Keratinocyte (primary cell): ENCODE measurements around the gene L1CAM. TPM values are rescaled to one million over a fixed set of nuclear protein-coding genes. Genes with fewer than 3 reads are reported as not detected.
"Not testable (repeated sequence)": the region's sequence is repeated elsewhere in the genome, so short reads cannot be mapped to it uniquely, and the experiment has no call there.

Source experiments
- DNase-seq: peaks from one replicate; pipeline ENCODE4 v3.0.0-alpha.2; 2011; ENCODE audit warnings: low read depth, missing footprints, low spot score
- FAIRE-seq: peaks from 2 replicates; lab custom pipeline; 2011; peaks lifted over from hg19 to GRCh38; lab: Jason Lieb, UNC
- H2AFZ ChIP-seq: 2 replicates; pipeline ENCODE4 v1.6.0; 2012; ENCODE audit warnings: low read length, control low read depth, inconsistent platforms; ENCODE audit not compliant: control insufficient read depth
- H3K27ac ChIP-seq: 2 replicates; pipeline ENCODE4 v1.5.1; 2011; ENCODE audit warnings: low read length; ENCODE audit not compliant: control insufficient read depth, insufficient read depth
- H3K27me3 ChIP-seq: 3 replicates; pipeline ENCODE4 v1.6.0; 2011; ENCODE audit warnings: low read length; ENCODE audit not compliant: control insufficient read depth, insufficient read depth; ENCODE audit errors: extremely low read depth
- H3K36me3 ChIP-seq, 2 experiments: 2 replicates in 1 of 2; 3 replicates in 1 of 2; pipeline ENCODE4 v1.5.1; 2011; ENCODE audit warnings: low read length in 2 of 2, mild to moderate bottlenecking in 1 of 2; ENCODE audit not compliant: control insufficient read depth in 2 of 2, insufficient read depth in 2 of 2; ENCODE audit errors: extremely low read depth in 1 of 2
- H3K4me1 ChIP-seq: 3 replicates; pipeline ENCODE4 v1.5.1; 2011; ENCODE audit warnings: low read length; ENCODE audit not compliant: control insufficient read depth, insufficient read depth; ENCODE audit errors: extremely low read depth
- H3K4me2 ChIP-seq: 3 replicates; pipeline ENCODE4 v1.6.0; 2011; ENCODE audit warnings: low read depth, low read length; ENCODE audit not compliant: control insufficient read depth, insufficient read depth; ENCODE audit errors: extremely low read depth
- H3K4me3 ChIP-seq, 3 experiments: fragments of 200-600 bp in 1 of 3; sonication (generic) in 1 of 3; 2 replicates in 2 of 3; 3 replicates in 1 of 3; pipeline ENCODE4 v1.5.1; 2011 to 2016; ENCODE audit warnings: low read length in 3 of 3, mild to moderate bottlenecking in 3 of 3, control low read depth in 2 of 3, inconsistent platforms in 1 of 3, low read depth in 1 of 3, mixed read lengths in 1 of 3, mixed run types in 1 of 3, moderate library complexity in 1 of 3; ENCODE audit not compliant: control insufficient read depth in 2 of 3, insufficient read depth in 2 of 3; ENCODE audit errors: extremely low read depth in 1 of 3
- H3K79me2 ChIP-seq: 2 replicates; pipeline ENCODE4 v1.6.0; 2012; ENCODE audit warnings: low read length; ENCODE audit not compliant: control insufficient read depth, insufficient read depth
- H3K9ac ChIP-seq: 3 replicates; pipeline ENCODE4 v1.6.0; 2011; ENCODE audit warnings: low read length; ENCODE audit not compliant: control insufficient read depth, insufficient read depth; ENCODE audit errors: extremely low read depth
- H3K9me1 ChIP-seq: 3 replicates; pipeline ENCODE4 v1.6.0; 2011; ENCODE audit warnings: low read length; ENCODE audit not compliant: control insufficient read depth, insufficient read depth; ENCODE audit errors: extremely low read depth
- H3K9me3 ChIP-seq: 2 replicates; pipeline ENCODE4 v1.5.1; 2012; ENCODE audit warnings: low read depth, low read length; ENCODE audit not compliant: control insufficient read depth
- H4K20me1 ChIP-seq: 3 replicates; pipeline ENCODE4 v1.6.0; 2011; ENCODE audit warnings: low read length; ENCODE audit not compliant: control insufficient read depth, insufficient read depth; ENCODE audit errors: extremely low read depth
- EZH2 ChIP-seq: IDR thresholded peaks from one replicate; pipeline ENCODE4 v1.6.1; 2012; ENCODE audit warnings: inconsistent platforms, mild to moderate bottlenecking, low read length, moderate library complexity
- dilution Hi-C: fragments of 300-500 bp; cut with MboI; formaldehyde crosslinking; loops from one replicate; pipeline ENCODE4 v1.7.0; 2020; ENCODE audit warnings: low sequenced_read_pairs; ENCODE audit not compliant: extremely low pct_ligation_motif_present
- polyA plus RNA-seq, 5 experiments: library from polyadenylated mRNA; depleted of rRNA in 3 of 5; stranded (reverse) in 3 of 5; stranded (forward) in 1 of 5; unstranded in 1 of 5; fragments of >200 nt; gene quantifications; 1 replicate in 1 of 5; 2 replicates in 3 of 5; 3 replicates in 1 of 5; pipeline versions ENCODE4 v1.2.1 to v1.2.3, GENCODE V29; 2011 to 2012; ENCODE audit warnings: missing spikeins in 2 of 5, low read depth in 1 of 5, low replicate concordance in 1 of 5
- TF ChIP-seq, protein P1 (sequence below), 3 experiments: IDR thresholded peaks in 1 of 3; conservative IDR thresholded peaks in 1 of 3; optimal IDR thresholded peaks in 1 of 3; 2 replicates in 2 of 3; 3 replicates in 1 of 3; pipeline versions ENCODE3 to v1.5.1; 2011; ENCODE audit warnings: low read length in 3 of 3, mild to moderate bottlenecking in 3 of 3, moderate library complexity in 2 of 3, control low read depth in 1 of 3, inconsistent platforms in 1 of 3; ENCODE audit not compliant: insufficient read depth in 2 of 3; ENCODE audit errors: extremely low read depth in 1 of 3

L1CAM gene
- polyA plus RNA-seq, 1 donor (not counting 4 experiments of a cell fraction or from before 2014, with no cell fraction given), result 18.2 TPM

DNA sequence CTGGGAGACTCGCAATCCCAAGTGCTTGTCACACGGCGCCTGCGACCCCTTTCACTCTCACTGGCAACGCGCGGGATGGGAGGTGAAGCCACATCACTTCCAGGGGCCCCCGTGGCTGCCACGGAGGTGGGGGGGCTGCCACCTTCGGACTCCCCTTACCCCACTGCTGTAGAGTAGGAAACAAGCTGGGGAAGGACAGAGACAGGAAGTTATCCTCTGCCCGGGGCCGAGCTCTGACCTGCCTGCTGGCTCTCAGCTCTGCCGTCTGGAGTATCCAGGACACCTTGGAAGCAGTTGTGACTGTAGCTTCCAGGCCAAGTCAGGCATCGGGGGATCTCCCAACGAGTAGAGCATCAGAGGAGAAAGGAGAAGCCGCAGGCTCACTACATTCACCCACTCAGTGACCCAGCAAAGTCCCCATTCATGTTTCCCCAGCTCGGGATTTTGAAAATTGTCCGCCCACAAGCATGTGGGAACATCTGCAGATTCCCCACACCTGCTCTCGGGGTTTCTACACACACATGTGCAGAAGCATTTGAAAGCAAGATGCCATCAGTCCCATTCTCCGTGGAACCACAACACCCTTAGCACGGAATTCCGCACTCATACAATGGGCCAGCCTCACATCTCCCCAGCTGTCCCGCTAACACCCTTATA, 66.5 kb downstream of the L1CAM start:
- TF ChIP-seq, protein P1, sequence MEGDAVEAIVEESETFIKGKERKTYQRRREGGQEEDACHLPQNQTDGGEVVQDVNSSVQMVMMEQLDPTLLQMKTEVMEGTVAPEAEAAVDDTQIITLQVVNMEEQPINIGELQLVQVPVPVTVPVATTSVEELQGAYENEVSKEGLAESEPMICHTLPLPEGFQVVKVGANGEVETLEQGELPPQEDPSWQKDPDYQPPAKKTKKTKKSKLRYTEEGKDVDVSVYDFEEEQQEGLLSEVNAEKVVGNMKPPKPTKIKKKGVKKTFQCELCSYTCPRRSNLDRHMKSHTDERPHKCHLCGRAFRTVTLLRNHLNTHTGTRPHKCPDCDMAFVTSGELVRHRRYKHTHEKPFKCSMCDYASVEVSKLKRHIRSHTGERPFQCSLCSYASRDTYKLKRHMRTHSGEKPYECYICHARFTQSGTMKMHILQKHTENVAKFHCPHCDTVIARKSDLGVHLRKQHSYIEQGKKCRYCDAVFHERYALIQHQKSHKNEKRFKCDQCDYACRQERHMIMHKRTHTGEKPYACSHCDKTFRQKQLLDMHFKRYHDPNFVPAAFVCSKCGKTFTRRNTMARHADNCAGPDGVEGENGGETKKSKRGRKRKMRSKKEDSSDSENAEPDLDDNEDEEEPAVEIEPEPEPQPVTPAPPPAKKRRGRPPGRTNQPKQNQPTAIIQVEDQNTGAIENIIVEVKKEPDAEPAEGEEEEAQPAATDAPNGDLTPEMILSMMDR (optimal IDR thresholded peaks at IDR 0.05 in 1 of 3, IDR thresholded peaks at IDR 0.05 in 1 of 3, conservative IDR thresholded peaks at IDR 0.05 in 1 of 3; ENCODE audit: extremely low read depth in 1 of 3, insufficient read depth in 2 of 3, low read length in 3 of 3), result no peak
- H3K4me1 ChIP-seq, result no peaks in the 10 kb centered on the region
- no peak for DNase-seq
- no peaks in the 10 kb centered on the region for H3K79me2 ChIP-seq
- no peak overlapping the region for H3K9ac ChIP-seq
- H3K36me3 ChIP-seq, result no peaks in the 10 kb centered on the region
- no peaks in the 10 kb centered on the region for H3K9me3 ChIP-seq
- dilution Hi-C loops, result no loop called here
- H3K4me2 ChIP-seq, result peak overlapping the region; percentile 2
- no peaks in the 10 kb centered on the region for H3K9me1 ChIP-seq
- FAIRE-seq, result no peak
- H3K27ac ChIP-seq, result no peak overlapping the region
- no peaks in the 10 kb centered on the region for H4K20me1 ChIP-seq
- H3K27me3 ChIP-seq, result peaks cover 7% of the 10 kb centered on the region
- no peak overlapping the region for H2AFZ ChIP-seq
- peak overlapping the region in 1 of 3 experiments; percentile 18 for H3K4me3 ChIP-seq

DNA sequence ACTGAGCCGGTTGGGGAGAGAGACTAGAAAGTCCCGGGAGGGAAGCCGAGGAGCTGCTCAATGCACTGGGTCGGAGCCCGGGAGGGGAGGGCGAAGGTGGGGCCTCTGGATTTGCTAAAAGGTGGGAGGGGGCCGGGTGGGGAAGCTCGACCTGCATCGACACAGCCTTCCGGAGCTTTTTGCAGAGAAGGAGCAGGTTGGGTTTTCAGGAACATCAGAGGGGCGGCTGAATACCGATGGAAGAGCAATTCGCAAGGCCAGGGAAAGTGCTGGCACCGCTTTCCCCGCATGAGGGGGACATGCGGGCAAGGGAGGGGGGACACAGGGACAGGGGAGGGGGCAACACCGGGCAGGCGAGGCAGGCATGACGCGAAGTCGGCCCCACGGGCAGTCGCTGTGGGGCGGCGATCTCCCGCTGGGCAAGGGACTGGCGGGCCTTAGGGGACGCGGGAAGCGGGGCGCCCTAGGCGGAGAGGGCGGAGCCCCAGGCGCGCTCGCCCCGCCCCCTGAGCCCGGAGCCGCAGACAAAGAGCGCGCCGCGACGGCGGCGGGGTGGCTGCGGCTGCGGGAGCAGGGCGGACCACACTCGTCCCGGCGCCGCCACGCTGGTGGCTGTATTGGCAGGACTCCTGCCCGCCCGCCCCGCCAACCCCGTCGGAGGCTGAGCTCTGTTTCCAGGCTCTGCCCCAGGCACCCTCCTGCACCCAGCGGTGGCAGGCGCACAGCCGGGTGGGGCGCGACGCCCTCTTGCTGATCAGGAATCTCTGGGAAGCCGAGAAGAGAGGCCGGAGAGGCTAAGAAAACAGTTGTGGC, 67.2 kb downstream of the L1CAM start:
- Histone ChIP-seq H3K9me3 (no peaks in the 10 kb centered on the region), H3K79me2 (no peaks in the 10 kb centered on the region), H3K4me2 (peak overlapping the region; percentile 2), H3K4me3 (peak overlapping the region; percentile 18 to 40 (median 20)), H3K9ac (no peak overlapping the region), H2AFZ (no peak overlapping the region), H3K27ac (no peak overlapping the region), H3K36me3 (no peaks in the 10 kb centered on the region), H4K20me1 (no peaks in the 10 kb centered on the region), H3K4me1 (no peaks in the 10 kb centered on the region), H3K27me3 (peaks cover 7% of the 10 kb centered on the region), H3K9me1 (no peaks in the 10 kb centered on the region)
- FAIRE-seq (no peak), DNase-seq (no peak)
- TF ChIP-seq, protein P1 (optimal IDR thresholded peaks at IDR 0.05 in 1 of 3, IDR thresholded peaks at IDR 0.05 in 1 of 3, conservative IDR thresholded peaks at IDR 0.05 in 1 of 3; ENCODE audit: extremely low read depth in 1 of 3, insufficient read depth in 2 of 3, low read length in 3 of 3), result no peak
- peak; percentile 10 for TF ChIP-seq EZH2
- dilution Hi-C loops, result no loop called here

DNA sequence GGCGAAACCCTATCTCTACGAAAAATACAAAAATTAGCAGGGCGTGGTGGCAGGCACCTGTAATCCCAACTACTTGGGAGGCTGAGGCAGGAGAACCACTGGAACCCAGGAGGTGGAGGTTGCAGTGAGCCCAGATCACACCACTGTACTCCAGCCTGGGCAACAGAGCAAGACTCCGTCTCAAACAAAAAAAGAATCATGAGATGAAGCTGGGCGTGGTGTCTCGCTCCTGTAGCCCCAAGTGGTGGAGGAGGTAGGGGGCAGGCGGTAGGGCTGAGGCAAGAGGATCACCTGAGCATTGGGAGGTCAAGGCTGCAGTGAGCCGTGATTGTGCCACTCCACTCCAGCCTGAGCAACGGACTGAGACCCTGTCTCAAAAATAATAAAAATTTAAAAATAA, 67.9 kb downstream of the L1CAM start:
- H3K9me1 ChIP-seq, H3K4me2 ChIP-seq, H3K27me3 ChIP-seq, H4K20me1 ChIP-seq, H3K9ac ChIP-seq, H3K79me2 ChIP-seq, H3K36me3 ChIP-seq, H3K4me1 ChIP-seq, H3K9me3 ChIP-seq, DNase-seq, H3K27ac ChIP-seq, H2AFZ ChIP-seq, FAIRE-seq, dilution Hi-C loops, H3K4me3 ChIP-seq: not testable (repeated sequence)
